Measurements from ENCODE around the gene NEMP2.

NEMP2 gene

GRCh38 chr2:190553254-190553653 lies 18.7 kb upstream of the NEMP2 start:
- no peak for DNase-seq

GRCh38 chr2:190551928-190552327 lies 17.4 kb upstream of the NEMP2 start:
- no peak for DNase-seq

- DNase-seq = no peak
Measured at GRCh38 chr2:190550137-190550536, 15.6 kb upstream of the NEMP2 start.

- no peak for DNase-seq
Measured at GRCh38 chr2:190547886-190548285, 13.4 kb upstream of the NEMP2 start.

GRCh38 chr2:190546734-190547133 lies 12.2 kb upstream of the NEMP2 start:
- no peak for DNase-seq

- no peak for DNase-seq
Measured at GRCh38 chr2:190545555-190546385, 11.2 kb upstream of the NEMP2 start.

- no peak for DNase-seq
Measured at GRCh38 chr2:190545093-190545492, 10.6 kb upstream of the NEMP2 start.

GRCh38 chr2:190540048-190540447 lies 5.5 kb upstream of the NEMP2 start:
- DNase-seq = no peak

- DNase-seq = no peak
Measured at GRCh38 chr2:190538201-190538600, 3.7 kb upstream of the NEMP2 start.

- DNase-seq = peak; percentile 33
Measured at GRCh38 chr2:190537765-190538164, 3.2 kb upstream of the NEMP2 start.

GRCh38 chr2:190535586-190535985 lies 1.1 kb upstream of the NEMP2 start:
- DNase-seq = no peak

- no peak for DNase-seq
Measured at GRCh38 chr2:190535121-190535439, 558 bp upstream of the NEMP2 start.

GRCh38 chr2:190533968-190534309 lies 583 bp downstream of the NEMP2 start:
- peak; percentile 62 for DNase-seq

- DNase-seq = no peak
Measured at GRCh38 chr2:190533175-190533967, 1.2 kb downstream of the NEMP2 start.

GRCh38 chr2:190532581-190532980 lies 1.9 kb downstream of the NEMP2 start:
- DNase-seq = no peak

GRCh38 chr2:190530248-190530900 lies 4.1 kb downstream of the NEMP2 start:
- no peak for DNase-seq

- DNase-seq = no peak
Measured at GRCh38 chr2:190529486-190530247, 4.9 kb downstream of the NEMP2 start.

GRCh38 chr2:190528521-190529001 lies 6.0 kb downstream of the NEMP2 start:
- no peak for DNase-seq

GRCh38 chr2:190527918-190528317 lies 6.6 kb downstream of the NEMP2 start:
- no peak for DNase-seq

GRCh38 chr2:190527214-190527613 lies 7.3 kb downstream of the NEMP2 start:
- DNase-seq = no peak

- DNase-seq = no peak
Measured at GRCh38 chr2:190526105-190526750, 8.3 kb downstream of the NEMP2 start.

- no peak for DNase-seq
Measured at GRCh38 chr2:190524928-190525327, 9.6 kb downstream of the NEMP2 start.
